CD4-positive, alpha-beta T cell treated with Interleukin-4 for 1 hour (primary cell): ENCODE data around the gene CHMP4A.

Experiments
- DNase-seq, 2 donors: peaks; one replicate each; pipeline ENCODE4 v3.0.0-alpha.2; 2020 to 2022

CHMP4A gene

GRCh38 chr14:24177041-24177825, 36.1 kb downstream of the CHMP4A start:
- DNase-seq, result no peak

- DNase-seq, result no peak
Observed at GRCh38 chr14:24176599-24176998, 36.7 kb downstream of the CHMP4A start.

GRCh38 chr14:24172871-24173281, 40.4 kb downstream of the CHMP4A start:
- DNase-seq, result no peak

GRCh38 chr14:24172261-24172860, 40.9 kb downstream of the CHMP4A start:
- DNase-seq, result no peak

GRCh38 chr14:24171422-24172260, 41.6 kb downstream of the CHMP4A start, which contains the start of gene REC8:
TSS of gene REC8 (plus strand) at chr14:24172080. CDS start at chr14:24172553, 473 bp downstream.
- peak; percentile 73 to 88 for DNase-seq

GRCh38 chr14:24167469-24168114, 45.7 kb downstream of the CHMP4A start:
- DNase-seq, result no peak

GRCh38 chr14:24165785-24166184, 47.5 kb downstream of the CHMP4A start:
- no peak for DNase-seq

- DNase-seq, result no peak
Observed at GRCh38 chr14:24164518-24164991, 48.7 kb downstream of the CHMP4A start.

GRCh38 chr14:24162093-24162492, 51.2 kb downstream of the CHMP4A start:
- DNase-seq, result no peak

- peak; percentile 96 to 98 for DNase-seq
Observed at GRCh38 chr14:24160850-24161804, 52.2 kb downstream of the CHMP4A start, which contains the start of gene IRF9. TSS of gene IRF9 (plus strand) at chr14:24161265. CDS start at chr14:24162145, 880 bp downstream.

- no peak for DNase-seq
Observed at GRCh38 chr14:24160499-24160849, 52.8 kb downstream of the CHMP4A start.

GRCh38 chr14:24159777-24160498, 53.4 kb downstream of the CHMP4A start:
- no peak for DNase-seq
